Colonic mucosa (tissue), 4 donors: ENCODE measurements around the gene MYOC. TPM values are rescaled to one million over a fixed set of nuclear protein-coding genes. Genes with fewer than 3 reads are reported as not detected.

Experiments
- DNase-seq: peaks from one replicate; pipeline ENCODE4 v3.0.0-alpha.2; 2020
- H3K27ac ChIP-seq: fragments of 200-600 bp; one replicate; pipeline ENCODE4 v1.8.0; 2021
- H3K27me3 ChIP-seq: fragments of 200-600 bp; one replicate; pipeline ENCODE4 v1.8.0; 2021
- H3K36me3 ChIP-seq: fragments of 200-600 bp; one replicate; pipeline ENCODE4 v1.8.0; 2021
- H3K4me1 ChIP-seq: fragments of 200-600 bp; one replicate; pipeline ENCODE4 v1.8.0; 2021; ENCODE audit warnings: mild to moderate bottlenecking
- H3K4me3 ChIP-seq: fragments of 200-600 bp; one replicate; pipeline ENCODE4 v1.8.0; 2021
- H3K9ac ChIP-seq, 2 donors: one replicate each; pipeline ENCODE4 v1.7.0; 2013; ENCODE audit warnings: control low read depth in 2 of 2, low read depth in 2 of 2, low read length in 2 of 2
- H3K9me3 ChIP-seq: fragments of 200-600 bp; one replicate; pipeline ENCODE4 v1.8.0; 2021
- intact Hi-C: fragments of 100-400 bp; cut with DNase I; formaldehyde crosslinking; loops from one replicate; pipeline ENCODE4 v1.14.1; 2022
- total RNA-seq, 2 donors: library from RNA; stranded (reverse); fragmentation: NEBNext Ultra II Directional in 1 of 2; extraction: Animal tissue kit (Norgen Biotek cat#: 25700) in 1 of 2; gene quantifications; one replicate each; pipeline ENCODE4 v1.2.1, GENCODE V29; 2021
- TF ChIP-seq, protein P1 (sequence below): fragments of 200-600 bp; IDR thresholded peaks from one replicate; pipeline ENCODE4 v1.8.0; 2022; ENCODE audit warnings: antibody characterized with exemption, mild to moderate bottlenecking
- donor health status: healthy.
- donor health status: DM: no; HTN: no; CAD: no.
- donor health status: DM: no; HTN: no; CAD: no.

The MYOC gene
- total RNA-seq, 2 donors from 2014 or later = 0.62 to 1.3 TPM

DNA sequence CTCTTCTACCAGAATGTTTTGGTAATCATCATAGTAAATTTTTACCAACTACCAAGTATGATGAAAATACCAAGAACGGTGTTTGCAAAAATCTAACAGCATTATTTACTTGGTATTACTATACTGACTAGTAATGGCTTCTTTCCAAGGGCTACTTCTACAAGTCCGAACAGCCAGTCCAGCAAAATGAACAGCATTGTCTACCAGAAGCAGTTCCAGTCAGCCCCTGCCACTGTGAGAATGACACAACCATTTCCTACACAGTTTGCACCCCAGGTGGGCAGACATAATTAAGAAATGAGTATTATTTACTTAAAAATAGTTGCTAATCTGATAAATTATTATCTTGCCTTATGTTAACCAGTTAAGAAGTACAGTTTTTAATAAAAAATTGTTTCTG, 64.3 kb downstream of the MYOC start:
- H3K36me3 ChIP-seq = peaks cover 23% of the 10 kb centered on the region
- H3K4me3 ChIP-seq = no peak overlapping the region
- DNase-seq = no peak
- H3K27me3 ChIP-seq = no peaks in the 10 kb centered on the region
- TF ChIP-seq, protein P1, sequence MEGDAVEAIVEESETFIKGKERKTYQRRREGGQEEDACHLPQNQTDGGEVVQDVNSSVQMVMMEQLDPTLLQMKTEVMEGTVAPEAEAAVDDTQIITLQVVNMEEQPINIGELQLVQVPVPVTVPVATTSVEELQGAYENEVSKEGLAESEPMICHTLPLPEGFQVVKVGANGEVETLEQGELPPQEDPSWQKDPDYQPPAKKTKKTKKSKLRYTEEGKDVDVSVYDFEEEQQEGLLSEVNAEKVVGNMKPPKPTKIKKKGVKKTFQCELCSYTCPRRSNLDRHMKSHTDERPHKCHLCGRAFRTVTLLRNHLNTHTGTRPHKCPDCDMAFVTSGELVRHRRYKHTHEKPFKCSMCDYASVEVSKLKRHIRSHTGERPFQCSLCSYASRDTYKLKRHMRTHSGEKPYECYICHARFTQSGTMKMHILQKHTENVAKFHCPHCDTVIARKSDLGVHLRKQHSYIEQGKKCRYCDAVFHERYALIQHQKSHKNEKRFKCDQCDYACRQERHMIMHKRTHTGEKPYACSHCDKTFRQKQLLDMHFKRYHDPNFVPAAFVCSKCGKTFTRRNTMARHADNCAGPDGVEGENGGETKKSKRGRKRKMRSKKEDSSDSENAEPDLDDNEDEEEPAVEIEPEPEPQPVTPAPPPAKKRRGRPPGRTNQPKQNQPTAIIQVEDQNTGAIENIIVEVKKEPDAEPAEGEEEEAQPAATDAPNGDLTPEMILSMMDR = no peak
- H3K4me1 ChIP-seq = no peaks in the 10 kb centered on the region
- H3K9ac ChIP-seq = no peak overlapping the region
- no peaks in the 10 kb centered on the region for H3K9me3 ChIP-seq
- no peak overlapping the region for H3K27ac ChIP-seq
- intact Hi-C loops = loop anchor here (10.0 kb wide), 1 partner anchor 53 kb away; no protein-coding TSS in a partner anchor

GRCh38 chr1:171585715-171586114, 66.8 kb downstream of the MYOC start:
- Histone ChIP-seq H3K4me3 (no peak overlapping the region), H3K4me1 (no peaks in the 10 kb centered on the region), H3K36me3 (peaks cover 19% of the 10 kb centered on the region), H3K9ac (no peak overlapping the region), H3K9me3 (no peaks in the 10 kb centered on the region), H3K27ac (no peak overlapping the region), H3K27me3 (no peaks in the 10 kb centered on the region)
- DNase-seq = no peak
- TF ChIP-seq, protein P1 = no peak
- intact Hi-C loops = loop anchor here (10.0 kb wide), 1 partner anchor 51 kb away; no protein-coding TSS in a partner anchor

Other genes starting within 250 kb of the MYOC start
- gene PRRC2C, start 167.2 kb downstream of the MYOC start, total RNA-seq = 100 to 1,000 TPM; 136 to 142 TPM
- not detected for gene MYOCOS, start 30.4 kb downstream of the MYOC start, total RNA-seq
- 10 to 100 TPM in 1 of 2 donors, 1 to 10 TPM in 1; 6.4 to 12.4 TPM for gene VAMP4, start 89.4 kb upstream of the MYOC start, total RNA-seq
- 10 to 100 TPM; 19.9 to 42.7 TPM for gene METTL13, start 129.0 kb upstream of the MYOC start, total RNA-seq
- gene DNM3, start 188.8 kb upstream of the MYOC start, total RNA-seq = 1 to 10 TPM; 1.7 to 2.6 TPM